Limb (tissue), 2 donors: ENCODE data around the gene NUMB.
A peak's percentile ranks its signal among the peaks of the same experiment; 100 is the strongest.

Experiments
- DNase-seq, 2 donors: peaks; one replicate each; pipeline ENCODE4 v3.0.0-alpha.2; 2016; ENCODE audit errors: extremely low spot score in 2 of 2

Gene NUMB

GRCh38 chr14:73248108-73248868 lies 210.1 kb downstream of the NUMB start:
- DNase-seq, result no peak

GRCh38 chr14:73246387-73247150 lies 211.8 kb downstream of the NUMB start:
- no peak for DNase-seq

GRCh38 chr14:73245480-73246325 lies 212.6 kb downstream of the NUMB start:
- DNase-seq, result peak in 1 of 2 donors; percentile 60

- peak in 1 of 2 donors; percentile 23 for DNase-seq
These were observed 213.6 kb downstream of the NUMB start for GRCh38 chr14:73244541-73245290.

- no peak for DNase-seq
These were observed 214.6 kb downstream of the NUMB start for GRCh38 chr14:73243748-73244147.

GRCh38 chr14:73243341-73243740 lies 215.0 kb downstream of the NUMB start:
- DNase-seq, result no peak

GRCh38 chr14:73242357-73242901 lies 215.9 kb downstream of the NUMB start:
- DNase-seq, result no peak

GRCh38 chr14:73241481-73242165 lies 216.7 kb downstream of the NUMB start:
- DNase-seq, result no peak

- peak in 1 of 2 donors; percentile 23 for DNase-seq
These were observed 217.4 kb downstream of the NUMB start for GRCh38 chr14:73240816-73241480.

GRCh38 chr14:73239393-73240241 lies 218.7 kb downstream of the NUMB start:
- DNase-seq, result peak in 1 of 2 donors; percentile 41

GRCh38 chr14:73238941-73239340 lies 219.4 kb downstream of the NUMB start:
- DNase-seq, result peak in 1 of 2 donors; percentile 23

GRCh38 chr14:73238424-73238852 lies 219.9 kb downstream of the NUMB start:
- DNase-seq, result no peak

GRCh38 chr14:73237786-73238423 lies 220.4 kb downstream of the NUMB start:
- DNase-seq, result peak in 1 of 2 donors; percentile 34

GRCh38 chr14:73237219-73237785 lies 221.0 kb downstream of the NUMB start, which contains the start of gene PAPLN:
Gene PAPLN, plus strand, starts transcription at chr14:73237506. Its CDS starts 2,273 bp downstream, at chr14:73239779.
- DNase-seq, result peak in 1 of 2 donors; percentile 46

- no peak for DNase-seq
These were observed 221.6 kb downstream of the NUMB start for GRCh38 chr14:73236752-73237218.

GRCh38 chr14:73236157-73236556 lies 222.2 kb downstream of the NUMB start:
- DNase-seq, result no peak

GRCh38 chr14:73235531-73236155 lies 222.7 kb downstream of the NUMB start:
- no peak for DNase-seq
